Heart left ventricle (tissue), 13 donors: ENCODE results near the gene SLC22A23.

Experiments used
- CTCF ChIP-seq, 12 donors: fragments of 200-600 bp; sonication (generic) in 4 of 12; IDR thresholded peaks; one replicate each; pipeline versions ENCODE4 v1.5.0 to v1.8.0; 2018 to 2022; ENCODE audit warnings: antibody characterized with exemption in 12 of 12, mild to moderate bottlenecking in 5 of 12
- POLR2A ChIP-seq, 2 donors: fragments of 450-650 bp; IDR thresholded peaks; one replicate each; pipeline ENCODE4 v1.6.1; 2017; ENCODE audit warnings: antibody characterized with exemption in 2 of 2, mild to moderate bottlenecking in 2 of 2, moderate library complexity in 2 of 2
- donor health status: ischemic (EF 13 %, LVEDD 7.1; RV severe dilation, severe dysfunction).
- donor health status: DM: no; HTN: yes; CAD: no.
- donor health status: DM: no; HTN: no; CAD: no.
- donor health status: ischemic (EF 25% LVEDD 6.9; RV normal size, moderate dysfunction).
- donor health status: ischemic (EF 25% LVEDD 5.7; RV mildly dilated, moderate dysfunction).
- donor health status: ischemic (EF 35%, LVEDD 5.7; RV mildly dilated, moderate dysfunction).
- donor health status: nonischemic (EF 11% LVEDD 7.7; RV severe dilation, severe dysfunction).
- donor health status: DM: yes; HTN: yes; CAD: no.
- donor health status: PGD.
- donor health status: ischemic (EF 29% LVEDD 5.4; RV normal size, mild dysfunction).
- donor health status: nonischemic (EF 23%, LVEDD 6.1; RV moderate dilation, normal function).

GRCh38 chr6:3291987-3292386, 164.9 kb downstream of the SLC22A23 start:
- no peak for TF ChIP-seq CTCF (IDR thresholded peaks at IDR 0.05)
- no peak for TF ChIP-seq POLR2A (IDR thresholded peaks at IDR 0.05)
